AG04450 (cell line): ENCODE measurements around the gene C10orf90. TPM values are rescaled to one million over a fixed set of nuclear protein-coding genes. Genes with fewer than 3 reads are reported as not detected.

Experiments used
- CTCF ChIA-PET: fragments of 300-600, 350-600 bp; formaldehyde crosslinking; extraction: SDS; loops from one replicate; lab custom pipeline; 2022; ENCODE audit warnings: antibody characterized with exemption, inconsistent platforms; lab: Charles Lee
- POLR2A ChIA-PET: fragments of 350-600 bp; formaldehyde crosslinking; extraction: SDS; loops from one replicate; lab custom pipeline; 2021; ENCODE audit warnings: antibody characterized with exemption, inconsistent platforms; lab: Yijun Ruan, JAX
- DNase-seq: peaks from one replicate; pipeline ENCODE4 v3.0.0-alpha.2; 2011; ENCODE audit warnings: low read depth, low spot score
- H3K27ac ChIP-seq: one replicate; pipeline ENCODE4 v1.5.1; 2012; ENCODE audit warnings: low read depth, low read length, control low read depth
- H3K27me3 ChIP-seq: one replicate; pipeline ENCODE4 v1.6.0; 2012; ENCODE audit warnings: low read length; ENCODE audit not compliant: control insufficient read depth, insufficient read depth
- H3K4me3 ChIP-seq: 2 replicates; pipeline ENCODE4 v1.5.1; 2011; ENCODE audit warnings: mild to moderate bottlenecking, low read depth, low read length, control low read depth
- H3K9me3 ChIP-seq: 2 replicates; pipeline ENCODE4 v1.5.1; 2012; ENCODE audit warnings: low read length; ENCODE audit not compliant: control insufficient read depth, insufficient read depth
- CTCF ChIP-seq: IDR thresholded peaks from 2 replicates; pipeline ENCODE4 v1.5.1; 2011; ENCODE audit warnings: low read depth, low read length, control low read depth, inconsistent platforms
- polyA plus RNA-seq: library from polyadenylated mRNA; depleted of rRNA; stranded (reverse); fragments of >200 nt; gene quantifications from 2 replicates; pipeline ENCODE4 v1.2.3, GENCODE V29; 2011

The C10orf90 gene
- polyA plus RNA-seq, 1 experiment = 0.10 TPM

- ChIA-PET CTCF (no interaction called here), POLR2A (no interaction called here)
- Histone ChIP-seq H3K27ac (no peak overlapping the region), H3K4me3 (no peak overlapping the region), H3K9me3 (no peaks in the 10 kb centered on the region), H3K27me3 (peaks cover 3% of the 10 kb centered on the region)
- DNase-seq = no peak
- TF ChIP-seq CTCF = no peak
Measured at GRCh38 chr10:126658928-126659327, 11.6 kb downstream of the C10orf90 start.

- H3K9me3 ChIP-seq = no peaks in the 10 kb centered on the region
- ChIA-PET POLR2A (no interaction called here), CTCF (no interaction called here)
- peaks cover 3% of the 10 kb centered on the region for H3K27me3 ChIP-seq
- no peak for TF ChIP-seq CTCF
- no peak overlapping the region for H3K27ac ChIP-seq
- H3K4me3 ChIP-seq = no peak overlapping the region
- no peak for DNase-seq
Measured at GRCh38 chr10:126654579-126654978, 15.9 kb downstream of the C10orf90 start.

GRCh38 chr10:126651467-126651866 is 19.0 kb downstream of the C10orf90 start:
- no peaks in the 10 kb centered on the region for H3K9me3 ChIP-seq
- no peaks in the 10 kb centered on the region for H3K27me3 ChIP-seq
- no peak for TF ChIP-seq CTCF
- POLR2A ChIA-PET = no interaction called here
- CTCF ChIA-PET = no interaction called here
- DNase-seq = no peak
- H3K4me3 ChIP-seq = no peak overlapping the region
- H3K27ac ChIP-seq = no peak overlapping the region

- no peak overlapping the region for H3K4me3 ChIP-seq
- POLR2A ChIA-PET = no interaction called here
- no peaks in the 10 kb centered on the region for H3K27me3 ChIP-seq
- TF ChIP-seq CTCF = no peak
- no peaks in the 10 kb centered on the region for H3K9me3 ChIP-seq
- no peak overlapping the region for H3K27ac ChIP-seq
- DNase-seq = no peak
- CTCF ChIA-PET = no interaction called here
Measured at GRCh38 chr10:126650161-126650560, 20.3 kb downstream of the C10orf90 start.

- Histone ChIP-seq H3K4me3 (no peak overlapping the region), H3K27me3 (peaks cover 5% of the 10 kb centered on the region), H3K27ac (no peak overlapping the region), H3K9me3 (no peaks in the 10 kb centered on the region)
- DNase-seq = no peak
- POLR2A ChIA-PET = no interaction called here
- CTCF ChIA-PET = no interaction called here
- no peak for TF ChIP-seq CTCF
Measured at GRCh38 chr10:126647116-126647515, 23.4 kb downstream of the C10orf90 start.
